ENCODE results near the gene GMPS.
"Not testable (repeated sequence)": the region's sequence is repeated elsewhere in the genome, so short reads cannot be mapped to it uniquely, and the experiment has no call there.

GMPS gene

DNA sequence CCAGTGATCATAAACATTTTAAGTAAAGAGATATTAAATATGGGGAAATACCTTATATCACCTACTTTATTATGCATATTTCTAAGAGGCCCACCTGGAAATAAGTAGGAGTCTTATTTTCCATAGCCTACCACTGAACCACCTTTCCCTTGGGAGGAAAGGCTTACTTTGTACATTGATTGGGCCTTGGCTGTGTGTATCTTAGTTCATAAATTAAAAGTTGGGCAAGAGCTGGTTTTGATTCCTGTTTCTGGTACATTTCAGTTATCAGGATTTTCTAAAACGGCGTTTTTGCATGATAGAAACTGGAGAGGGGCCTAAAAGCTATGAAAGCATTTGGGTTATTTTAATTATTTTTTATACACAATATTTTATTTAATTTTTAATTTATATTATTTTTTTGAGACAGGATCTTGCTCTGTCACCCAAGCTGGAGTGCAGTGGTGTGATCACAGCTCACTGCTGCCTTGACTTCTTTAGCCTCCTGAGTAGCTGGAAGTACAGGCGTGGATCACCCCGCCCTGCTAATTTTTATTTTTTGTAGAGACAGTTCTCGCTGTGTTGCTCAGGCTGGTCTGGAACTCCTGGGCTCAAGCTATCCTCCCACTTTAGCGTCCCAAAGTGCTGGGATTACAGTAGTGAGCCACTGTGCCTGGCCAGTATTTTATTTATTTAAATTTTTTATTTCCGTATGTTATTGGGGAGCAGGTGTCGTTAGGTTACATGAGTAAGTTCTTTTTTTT lies 2.6 kb downstream of the GMPS start:
- no peak for DNase-seq

DNA sequence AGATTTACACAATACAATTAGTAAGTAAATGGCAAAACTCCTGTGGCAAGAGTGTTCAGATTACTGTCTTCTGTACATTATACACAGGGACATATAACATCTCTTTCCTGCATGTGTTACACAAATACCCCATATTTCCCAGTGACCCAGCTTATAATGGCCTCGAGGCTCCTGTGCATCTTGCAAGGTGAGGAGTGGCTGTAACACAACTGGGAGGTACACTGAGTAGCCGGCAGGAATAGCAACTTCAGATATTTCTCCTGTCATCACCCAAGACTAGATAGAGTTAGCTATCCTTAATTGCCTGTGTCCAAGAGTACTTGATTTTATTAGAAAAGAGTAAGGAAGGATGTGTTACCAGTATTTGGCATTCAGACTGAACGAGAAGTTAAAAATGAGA lies 5.6 kb downstream of the GMPS start:
- no peak for DNase-seq

DNA sequence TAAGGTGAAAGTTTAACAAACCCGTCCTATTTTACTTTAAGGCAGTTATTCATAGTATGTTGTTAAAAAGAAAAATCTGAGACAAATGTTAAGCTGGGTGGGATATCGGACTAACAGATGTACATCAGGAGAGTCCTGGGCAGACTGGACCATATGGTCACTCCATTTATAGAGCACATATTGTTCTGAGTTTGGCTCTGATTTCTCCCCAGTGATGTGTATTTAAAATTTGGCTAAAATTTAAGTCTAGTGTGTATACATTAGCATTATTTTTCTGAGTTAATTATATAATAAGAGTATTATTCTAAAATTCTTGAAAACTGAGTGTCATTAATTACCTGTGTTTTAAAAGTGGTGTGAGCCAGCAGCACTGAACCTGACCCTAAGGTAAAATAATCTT lies 6.1 kb downstream of the GMPS start:
- DNase-seq, result no peak

DNA sequence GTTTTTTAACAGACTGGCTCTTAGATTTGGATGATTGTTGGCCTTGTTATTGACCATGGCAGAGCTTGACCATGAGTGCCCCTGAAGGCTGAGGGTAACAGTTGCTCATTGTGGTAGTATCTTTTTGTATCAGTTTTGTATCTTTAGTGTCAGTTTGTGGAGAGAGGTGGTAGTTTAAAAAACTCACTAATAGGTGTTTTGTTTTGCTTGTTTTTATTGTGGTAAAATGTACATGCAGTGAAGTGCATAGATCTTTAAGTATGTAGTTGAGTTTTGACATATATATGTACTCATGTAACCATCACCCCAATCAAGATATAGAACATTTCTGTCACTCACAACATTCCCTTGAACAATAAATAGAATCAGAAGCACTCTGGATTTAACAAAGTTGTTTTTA lies 9.8 kb downstream of the GMPS start:
- DNase-seq, result no peak

DNA sequence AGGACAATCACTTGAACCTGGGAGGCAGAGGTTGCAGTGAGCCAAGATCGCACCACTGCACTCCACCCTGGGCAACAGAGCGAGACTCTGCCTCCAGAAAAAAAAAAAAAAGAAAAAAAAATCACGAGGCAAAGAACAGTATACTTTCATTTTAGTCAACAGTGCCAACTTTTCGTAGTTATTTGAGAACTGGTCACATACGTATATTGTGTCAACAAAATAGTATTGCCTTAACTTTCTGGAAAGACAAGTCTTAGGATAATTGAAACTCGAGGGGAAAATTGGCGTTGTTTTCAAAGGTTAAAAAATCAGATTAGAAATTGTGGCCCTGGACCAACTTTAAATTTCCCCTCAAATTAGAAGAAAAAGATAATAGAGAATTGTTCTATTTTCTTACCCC lies 13.8 kb downstream of the GMPS start:
- DNase-seq, result no peak

DNA sequence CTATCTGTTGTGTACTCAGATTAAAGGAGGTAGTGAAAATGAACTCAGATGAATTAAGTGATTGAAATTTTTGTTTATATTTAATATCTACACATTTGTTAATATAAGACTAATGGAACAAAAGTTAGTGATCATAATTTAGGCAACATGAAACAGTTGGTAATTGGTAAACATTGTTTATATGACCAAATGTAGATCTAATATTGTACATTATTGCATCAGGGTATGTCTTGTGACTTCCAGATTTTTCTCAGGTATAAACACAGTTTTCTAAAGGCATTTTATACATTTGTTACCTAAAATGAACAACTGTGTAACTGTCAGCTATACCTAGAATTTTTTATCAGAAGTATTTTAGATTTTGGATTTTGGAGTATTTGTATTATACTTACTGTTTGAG lies 14.8 kb downstream of the GMPS start:
- no peak for DNase-seq

DNA sequence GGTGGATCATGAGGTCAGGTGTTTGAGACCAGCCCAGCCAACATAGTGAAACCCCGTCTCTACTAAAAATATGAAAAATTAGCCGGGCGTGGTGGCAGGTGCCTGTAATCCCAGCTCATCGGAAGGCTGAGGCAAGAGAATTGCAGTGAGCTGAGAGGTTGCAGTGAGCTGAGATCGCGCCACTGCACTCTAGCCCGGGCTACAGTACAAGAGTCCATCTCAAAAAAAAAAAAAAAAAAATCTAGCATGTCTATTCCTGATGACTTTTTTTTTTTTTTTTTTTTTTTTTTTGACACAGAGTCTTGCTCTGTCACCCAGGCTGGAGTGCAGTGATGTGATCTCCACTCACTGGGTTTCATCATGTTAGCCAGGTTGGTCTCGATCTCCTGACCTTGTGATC lies 15.9 kb downstream of the GMPS start:
- DNase-seq, result not testable (repeated sequence)

DNA sequence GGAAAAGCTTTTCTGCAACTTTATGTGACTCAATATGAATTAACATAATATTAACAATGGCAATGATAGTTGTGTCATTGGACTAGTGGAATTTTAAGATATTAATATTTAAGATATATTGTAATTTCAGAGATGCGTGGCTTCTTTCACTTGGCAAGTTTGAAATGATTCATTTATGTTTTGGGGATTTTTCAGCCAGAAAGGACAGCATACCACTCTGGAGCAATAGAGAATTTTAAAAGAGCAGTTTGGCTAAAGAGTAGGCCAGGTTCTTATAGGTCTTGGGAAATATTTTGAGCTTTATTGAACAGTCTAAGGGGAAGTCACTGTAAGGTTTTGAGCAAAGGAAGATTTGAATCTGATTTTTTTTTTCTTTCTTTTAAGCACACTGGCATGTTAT lies 16.5 kb downstream of the GMPS start:
- no peak for DNase-seq

DNA sequence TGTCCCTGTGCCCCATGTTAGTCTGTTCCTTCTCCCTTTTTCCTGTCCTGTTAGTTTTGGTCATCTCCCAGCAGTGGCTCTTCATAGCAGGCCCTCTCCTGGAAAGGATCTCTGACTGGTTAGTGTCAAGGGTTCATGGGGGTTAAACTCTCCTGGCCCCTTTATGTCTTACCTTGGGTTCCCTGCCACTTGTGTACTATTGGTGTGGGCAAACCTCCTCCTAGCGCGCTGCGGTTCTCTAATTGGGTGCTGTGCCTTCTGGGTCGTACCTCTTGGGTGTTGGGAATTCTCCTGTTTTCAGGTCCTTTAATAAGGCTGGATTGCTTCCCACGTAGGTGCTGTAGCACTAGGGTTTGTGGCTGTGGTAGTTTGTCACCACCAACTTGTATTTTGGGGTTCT lies 18.8 kb downstream of the GMPS start:
- DNase-seq, result no peak

DNA sequence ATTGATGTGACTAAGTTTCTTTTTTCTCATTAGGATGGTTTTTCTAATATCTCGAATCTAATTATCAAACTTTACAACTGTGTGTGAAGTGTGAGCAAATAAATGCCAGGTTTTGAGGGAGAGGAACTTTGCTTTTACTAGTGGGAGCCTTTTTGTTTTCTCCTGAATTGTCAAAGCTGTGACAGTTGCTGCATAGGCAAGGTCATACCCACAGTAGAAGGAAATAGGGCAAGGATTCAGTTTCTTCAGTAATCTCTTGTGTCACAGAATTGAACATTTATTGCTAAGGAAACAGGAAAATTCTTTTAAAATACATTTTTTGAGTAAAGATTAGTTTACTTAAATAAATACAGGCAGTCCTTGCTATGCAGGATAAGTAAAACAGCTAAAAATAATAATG lies 19.5 kb downstream of the GMPS start:
- DNase-seq, result no peak

DNA sequence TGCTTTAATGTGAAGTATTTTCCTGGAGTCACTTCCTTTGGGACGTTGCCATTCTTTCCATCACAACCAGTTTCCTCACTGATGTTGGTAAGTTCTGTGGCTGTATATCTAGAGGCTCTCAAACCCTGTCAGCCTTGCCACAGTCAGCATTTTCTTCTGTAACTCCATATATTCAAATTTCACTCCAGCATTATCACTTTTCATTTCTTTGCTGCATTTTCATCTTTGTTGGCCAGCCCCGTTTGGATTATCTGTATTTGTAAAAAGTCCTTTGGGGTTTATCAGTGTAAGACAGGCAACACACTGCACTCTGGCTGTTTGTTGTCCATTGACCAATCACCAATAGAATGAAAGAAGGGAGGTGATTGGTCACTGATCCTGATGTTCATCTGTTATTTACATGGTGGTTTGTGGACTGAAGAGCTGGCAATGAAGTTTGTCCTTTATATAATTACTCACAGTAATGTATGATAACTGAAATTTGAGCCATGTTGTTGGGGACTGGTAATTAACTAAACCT lies 20.3 kb downstream of the GMPS start:
- no peak for DNase-seq

DNA sequence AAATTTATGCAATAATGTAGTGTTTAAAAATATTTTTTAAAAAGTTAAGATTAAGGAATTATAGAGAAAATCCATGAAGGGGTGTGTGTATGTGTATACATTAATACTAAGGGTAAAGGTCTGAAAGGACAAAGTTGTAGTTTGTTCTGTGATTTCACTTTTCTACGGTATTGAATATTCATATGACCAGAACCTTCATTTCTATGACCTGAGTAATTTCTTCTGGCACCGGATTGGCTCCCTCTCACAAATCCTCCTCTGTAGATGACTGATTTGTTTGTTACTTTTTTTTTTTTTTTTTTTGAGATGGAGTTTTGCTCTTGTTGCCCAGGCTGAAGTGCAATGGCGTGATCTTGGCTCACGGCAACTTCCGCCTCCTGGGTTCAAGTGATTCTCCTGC lies 20.9 kb downstream of the GMPS start:
- DNase-seq, result no peak

DNA sequence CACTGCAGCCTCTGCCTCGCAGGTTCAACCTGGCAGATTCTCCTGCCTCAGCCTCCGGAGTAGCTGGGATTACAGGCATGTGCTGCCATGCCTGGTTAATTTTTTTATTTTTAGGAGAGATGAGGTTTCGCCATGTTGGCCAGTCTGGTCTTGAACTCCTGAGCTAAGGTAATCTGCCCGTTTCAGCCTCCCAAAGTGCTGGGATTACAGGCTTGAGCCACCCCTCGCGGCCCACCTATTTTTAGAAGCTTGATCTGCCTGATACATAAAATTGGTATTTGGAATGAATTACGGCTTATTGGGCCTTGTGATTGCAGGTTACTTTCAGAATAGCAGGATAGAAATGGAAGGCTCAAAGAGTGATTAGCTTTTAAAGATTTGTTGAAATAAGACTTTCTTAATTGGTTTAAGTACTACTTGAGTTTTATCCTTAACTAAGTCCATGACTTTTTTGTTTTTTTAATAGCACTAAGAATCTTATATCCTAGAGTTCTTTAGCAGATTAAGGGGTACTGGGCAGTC lies 25.0 kb downstream of the GMPS start:
- no peak for DNase-seq

DNA sequence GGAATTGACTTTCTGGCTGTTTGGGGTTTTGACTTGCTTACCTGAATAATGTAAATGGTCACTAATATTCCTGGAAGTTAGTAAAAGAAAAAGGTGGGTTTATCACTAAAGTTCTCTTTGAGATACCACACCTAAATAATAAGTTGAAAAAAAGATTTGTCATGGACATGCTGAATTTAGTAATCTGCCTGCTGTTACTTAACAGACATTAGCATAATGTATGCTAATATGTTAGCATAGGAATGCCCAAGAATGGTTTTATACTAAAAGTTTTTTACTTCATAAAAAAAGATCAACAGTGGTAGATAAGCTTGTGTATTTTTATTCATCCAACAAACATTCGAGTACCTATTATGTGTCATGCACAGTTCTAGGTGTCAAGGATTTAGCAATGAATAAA lies 36.5 kb downstream of the GMPS start:
- no peak for DNase-seq

DNA sequence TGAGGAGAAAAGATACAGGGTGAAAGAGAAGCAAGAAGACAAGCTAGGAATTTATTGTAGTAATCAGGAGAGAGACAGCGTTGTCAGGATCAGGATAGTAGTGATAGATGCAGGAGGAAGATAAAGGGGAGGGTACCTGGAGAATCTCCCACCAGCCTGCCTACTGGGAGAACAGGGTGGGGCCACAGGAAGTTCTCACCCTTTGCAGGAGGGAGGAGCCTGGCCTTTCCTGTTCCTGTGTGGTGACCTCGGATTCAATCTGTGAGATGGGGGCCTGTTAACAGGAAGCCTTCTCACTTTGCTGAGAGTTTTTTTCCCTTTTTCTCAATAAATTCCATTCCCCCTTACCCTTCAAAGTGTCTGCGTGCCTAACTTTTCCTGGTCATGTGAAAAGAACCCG lies 37.6 kb downstream of the GMPS start:
- DNase-seq, result no peak

DNA sequence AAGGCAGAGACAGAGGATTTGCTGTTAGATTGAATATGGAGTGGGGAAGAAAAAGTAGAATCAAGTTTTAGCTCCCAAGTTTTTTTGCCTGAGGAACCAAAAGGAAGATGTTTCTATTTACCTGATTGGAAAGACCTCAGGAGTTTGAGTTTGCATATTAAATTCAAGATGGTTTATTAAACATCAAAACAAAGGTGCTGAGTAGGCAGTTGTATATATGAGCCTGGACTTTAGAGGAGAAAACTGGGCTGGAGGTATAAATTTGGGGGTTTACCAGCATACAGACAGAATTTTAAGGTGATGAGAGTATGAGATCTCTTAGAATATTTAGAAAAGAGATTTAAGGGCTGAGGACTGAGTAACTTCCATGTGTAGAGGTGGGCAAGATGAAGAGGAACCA lies 38.2 kb downstream of the GMPS start:
- DNase-seq, result no peak

DNA sequence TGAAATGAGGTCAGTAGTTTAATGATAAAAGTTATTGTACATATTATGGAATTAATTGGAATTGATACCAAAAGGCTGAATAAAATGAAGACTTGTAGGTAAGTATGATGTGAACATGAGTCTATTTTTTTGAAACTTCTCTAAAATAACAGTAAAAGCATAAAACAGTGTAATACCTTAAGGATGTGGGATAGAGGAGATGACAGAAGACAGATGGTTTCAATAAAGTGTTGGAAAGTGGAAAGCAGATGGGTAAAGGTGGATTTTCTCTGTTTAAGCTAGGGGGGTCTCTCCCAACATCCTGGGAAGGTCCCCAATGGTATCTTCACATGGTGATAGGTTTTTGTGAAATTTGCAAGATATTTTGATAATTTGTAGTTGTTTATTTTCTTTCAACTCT lies 41.6 kb downstream of the GMPS start:
- DNase-seq, result no peak

DNA sequence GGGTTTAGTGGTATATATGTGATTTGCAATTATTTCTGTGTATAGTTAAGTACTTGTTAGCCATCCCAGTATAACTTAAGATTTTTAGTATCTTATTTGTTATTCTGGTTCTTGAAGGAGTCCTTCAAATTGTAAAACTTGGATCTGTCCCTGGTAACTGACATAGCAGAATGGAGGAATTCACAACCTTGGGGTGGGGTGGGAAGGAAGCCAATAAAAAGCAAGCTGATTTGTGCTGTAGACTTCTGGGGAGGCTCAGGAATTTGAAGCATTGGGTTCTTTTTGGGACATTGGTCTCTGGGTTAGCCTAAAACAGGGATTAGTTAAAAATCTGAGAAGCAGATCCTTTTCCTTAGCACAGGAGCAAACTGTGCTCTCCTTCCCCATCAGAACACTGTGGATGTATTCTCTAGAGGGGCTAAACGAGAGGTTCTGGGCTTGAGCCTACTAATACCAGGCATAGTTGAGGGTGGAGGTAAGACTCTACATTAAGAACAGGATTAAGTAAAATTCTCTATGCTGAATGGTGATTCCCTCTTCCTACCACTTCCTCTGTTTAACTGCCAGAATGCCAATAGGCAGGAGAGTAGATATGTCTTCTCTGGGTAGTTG lies 42.2 kb downstream of the GMPS start:
- DNase-seq, result no peak

DNA sequence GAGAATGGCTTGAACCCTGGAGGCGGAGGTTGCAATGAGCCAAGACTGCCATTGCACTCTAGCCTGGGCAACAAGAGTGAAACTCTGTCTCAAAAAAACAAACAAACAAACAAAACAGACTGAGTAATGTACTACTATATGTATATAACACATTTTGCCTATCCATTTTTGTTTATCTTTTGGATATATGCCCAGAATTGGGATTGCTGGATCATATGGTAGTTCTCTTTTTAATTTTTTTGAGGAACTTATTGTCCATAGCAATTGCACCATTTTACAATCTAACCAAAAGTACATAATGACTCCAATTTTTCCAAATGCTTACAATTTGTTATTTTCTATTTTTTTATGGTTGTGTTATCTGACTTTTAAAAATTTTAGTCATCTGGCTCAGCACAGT lies 47.3 kb downstream of the GMPS start:
- no peak for DNase-seq

DNA sequence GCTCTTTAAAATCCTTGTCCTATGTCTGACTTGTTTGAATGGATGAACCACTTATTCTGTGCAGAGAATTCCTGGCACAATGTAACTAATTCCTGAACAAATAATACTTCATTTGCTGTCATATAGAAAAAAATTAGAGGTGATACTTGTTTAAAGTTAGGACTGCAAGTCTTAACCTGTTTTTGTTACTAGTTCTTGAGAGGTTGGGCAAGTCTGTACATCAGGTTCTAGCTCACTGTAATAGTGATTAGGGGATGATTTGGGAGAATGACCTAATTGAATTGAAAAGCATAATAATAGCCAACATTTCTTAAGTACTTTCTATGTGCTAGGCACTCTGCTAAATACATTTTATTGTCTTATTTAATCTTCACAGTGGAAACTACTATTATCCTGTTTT lies 49.3 kb downstream of the GMPS start:
- DNase-seq, result no peak

DNA sequence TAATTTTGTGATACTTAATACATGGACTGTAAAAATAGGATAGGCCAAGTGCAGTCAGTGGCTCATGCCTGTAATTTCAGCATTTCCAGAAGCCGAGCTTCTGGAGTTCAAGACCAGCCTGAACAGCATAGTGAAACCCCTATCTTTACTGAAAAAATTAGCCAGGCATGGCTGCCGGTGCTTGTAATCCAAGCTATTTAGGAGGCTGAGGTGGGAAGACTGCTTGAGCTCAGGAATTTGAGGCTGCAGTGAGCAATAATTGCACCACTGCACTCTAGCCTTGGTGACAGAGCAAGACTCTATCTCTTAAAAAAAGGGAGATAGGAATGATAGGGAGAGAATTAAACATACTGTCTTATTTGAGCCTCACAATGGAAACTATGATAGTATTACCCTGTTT lies 51.0 kb downstream of the GMPS start:
- no peak for DNase-seq

DNA sequence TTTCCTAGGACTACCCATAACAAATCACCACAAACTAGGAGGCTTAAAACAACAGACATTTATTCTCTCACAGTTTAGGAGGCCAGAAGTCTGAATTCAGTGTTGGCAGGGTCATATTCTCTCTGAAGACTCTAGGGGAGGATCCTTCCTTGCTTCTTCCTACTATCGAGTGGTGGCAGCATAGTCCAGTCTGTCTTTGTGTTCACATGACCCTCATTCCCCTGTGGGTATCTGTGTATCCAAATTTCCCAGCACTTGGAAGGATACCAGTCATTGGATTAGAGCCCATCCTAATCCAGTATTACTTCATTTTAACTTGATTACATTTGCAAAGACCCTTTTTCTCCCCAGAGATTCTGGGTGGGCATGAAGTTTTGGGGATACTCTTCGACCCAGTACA lies 63.8 kb downstream of the GMPS start:
- DNase-seq, result no peak

DNA sequence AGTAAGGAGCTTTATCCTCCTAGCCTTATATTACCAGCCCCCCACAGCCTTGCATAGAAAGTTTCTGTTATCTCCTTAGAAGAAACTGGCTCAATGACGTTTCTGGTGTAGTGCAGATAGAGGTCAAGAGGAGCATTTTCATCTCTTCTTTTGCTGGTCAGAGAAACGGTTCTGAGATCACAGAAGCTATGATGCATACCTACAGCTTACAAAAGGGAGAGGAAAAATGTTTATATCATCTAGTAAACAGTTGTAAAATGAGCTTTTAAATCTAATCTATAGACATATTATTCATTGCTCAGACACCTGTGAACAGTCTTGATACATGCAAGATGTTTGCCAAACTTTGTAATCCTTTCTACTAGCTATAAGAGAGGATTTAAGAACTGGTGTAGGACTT lies 68.0 kb downstream of the GMPS start:
- DNase-seq, result no peak

DNA sequence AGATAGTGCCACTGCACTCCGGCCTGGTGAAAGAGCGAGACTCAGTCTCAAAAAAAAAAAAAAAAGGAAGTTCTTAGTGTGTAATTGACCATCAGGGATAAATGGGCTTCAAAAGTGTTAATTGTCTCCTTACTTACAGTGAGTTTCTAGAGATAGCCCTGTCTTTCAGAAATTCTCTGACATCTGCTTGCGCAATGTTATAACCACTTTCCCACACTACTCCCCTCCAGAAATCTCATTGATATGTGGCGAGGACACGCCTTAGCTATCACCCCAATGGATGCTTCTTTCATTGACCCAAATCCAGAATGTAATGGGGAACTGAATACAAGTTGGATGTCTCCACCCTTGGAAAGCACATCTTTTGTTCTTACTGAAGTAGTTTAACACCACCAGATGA lies 70.9 kb downstream of the GMPS start:
- DNase-seq, result no peak

DNA sequence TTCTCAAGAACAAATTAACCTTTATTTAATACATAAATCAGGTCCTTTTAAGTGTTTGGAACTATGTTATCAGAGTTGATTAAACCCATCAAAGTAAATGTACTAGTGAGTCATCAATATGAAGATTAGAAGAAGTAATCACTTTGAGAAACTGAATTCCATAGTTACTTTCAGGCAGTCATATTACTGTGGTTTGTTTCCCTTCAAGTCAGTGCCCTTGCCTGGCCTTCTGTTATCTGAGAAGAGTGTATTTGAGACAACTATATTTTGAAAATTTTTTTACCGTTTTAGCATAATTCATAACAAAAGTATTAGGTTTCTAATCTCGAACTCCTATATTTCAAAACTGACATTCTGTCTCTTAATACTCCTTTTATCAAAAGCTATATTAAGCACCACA lies 73.6 kb downstream of the GMPS start:
- DNase-seq, result no peak
